GM21723 (cell line): ENCODE results near the gene ZNF708.
"Not testable (repeated sequence)": the region's sequence is repeated elsewhere in the genome, so short reads cannot be mapped to it uniquely, and the experiment has no call there.

Experiments
- ATAC-seq: cut with Tn5 transposase; IDR thresholded peaks from one replicate; pipeline ENCODE4 v1.9.1; 2021; ENCODE audit warnings: mild to moderate bottlenecking, moderate library complexity; ENCODE audit not compliant: unreplicated experiment

Gene ZNF708

GRCh38 chr19:21260164-21260847 lies 68.9 kb downstream of the ZNF708 start:
- ATAC-seq, result no peak

GRCh38 chr19:21259421-21260124 lies 69.6 kb downstream of the ZNF708 start:
- ATAC-seq, result not testable (repeated sequence)

DNA sequence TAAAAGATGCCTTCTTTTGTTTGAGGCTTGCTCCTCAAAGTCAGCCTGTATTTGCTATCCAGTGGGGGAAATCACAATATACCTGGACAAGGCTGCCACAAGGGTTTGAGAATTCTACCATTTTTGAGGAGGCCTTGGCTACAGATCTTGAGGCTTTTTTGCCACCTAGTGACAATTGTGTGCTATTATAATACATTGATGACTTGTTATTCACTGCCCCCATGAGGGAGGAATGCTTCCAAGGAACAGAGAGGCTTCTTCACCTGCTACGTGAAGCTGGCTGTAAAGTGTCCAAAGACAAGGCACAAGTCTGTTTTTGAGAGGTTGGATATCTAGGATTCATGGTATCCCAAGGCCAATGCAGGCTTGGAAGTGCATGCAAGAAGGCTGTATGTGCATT lies 72.5 kb downstream of the ZNF708 start:
- ATAC-seq, result no peak
